Measurements from ENCODE around the gene C1QTNF6. TPM values are rescaled to one million over a fixed set of nuclear protein-coding genes. Genes with fewer than 3 reads are reported as not detected.

The C1QTNF6 gene
- total RNA-seq, 1 donor from 2014 or later = 6.0 TPM

- Histone ChIP-seq H3K27me3 (ENCODE audit: insufficient read depth, low read length) (peaks cover 10% of the 10 kb centered on the region), H3K4me2 (ENCODE audit: low read length) (no peak overlapping the region), H3K9me3 (ENCODE audit: insufficient read depth, low read depth, low read length) (no peaks in the 10 kb centered on the region), H3K9ac (ENCODE audit: low read length) (no peak overlapping the region), H2AFZ (ENCODE audit: low read depth, low read length) (no peak overlapping the region), H3K36me3 (ENCODE audit: insufficient read depth, low read length) (no peaks in the 10 kb centered on the region), H3K4me3 (ENCODE audit: insufficient read depth, low read depth, low read length) (no peak overlapping the region), H3K27ac (ENCODE audit: low read depth, low read length) (no peak overlapping the region), H4K20me1 (ENCODE audit: insufficient read depth, low read length) (no peaks in the 10 kb centered on the region), H3K79me2 (ENCODE audit: insufficient read depth, low read length) (no peaks in the 10 kb centered on the region), H3K4me1 (ENCODE audit: insufficient read depth, low read length) (no peaks in the 10 kb centered on the region)
- H3K36me3 Mint-ChIP-seq (ENCODE audit: low read depth, unreplicated experiment) = no peaks in the 10 kb centered on the region
- H3K27ac Mint-ChIP-seq (ENCODE audit: unreplicated experiment) = no peak overlapping the region
- H3K4me1 Mint-ChIP-seq (ENCODE audit: low read depth, unreplicated experiment) = peaks cover 2% of the 10 kb centered on the region
- no peak for TF ChIP-seq EZH2 (IDR thresholded peaks at IDR 0.05; ENCODE audit: insufficient read depth, low read length)
- no peak for TF ChIP-seq CTCF (IDR thresholded peaks at IDR 0.05; ENCODE audit: insufficient read depth, low read depth, low read length)
- no peak for DNase-seq (ENCODE audit: low read depth)
- H3K4me3 Mint-ChIP-seq (ENCODE audit: unreplicated experiment) = no peak overlapping the region
- no peaks in the 10 kb centered on the region for H3K9me3 Mint-ChIP-seq (ENCODE audit: unreplicated experiment)
- no peak for FAIRE-seq
- H3K27me3 Mint-ChIP-seq (ENCODE audit: low read depth, unreplicated experiment) = peaks cover 49% of the 10 kb centered on the region
Observed at GRCh38 chr22:37211075-37211865, 23.2 kb upstream of the C1QTNF6 start.

GRCh38 chr22:37210041-37210803 lies 22.2 kb upstream of the C1QTNF6 start:
- TF ChIP-seq CTCF (IDR thresholded peaks at IDR 0.05; ENCODE audit: insufficient read depth, low read depth, low read length) (no peak), EZH2 (IDR thresholded peaks at IDR 0.05; ENCODE audit: insufficient read depth, low read length) (no peak)
- no peak overlapping the region for H3K4me2 ChIP-seq (ENCODE audit: low read length)
- no peaks in the 10 kb centered on the region for H3K9me3 Mint-ChIP-seq (ENCODE audit: unreplicated experiment)
- DNase-seq (ENCODE audit: low read depth) (no peak), FAIRE-seq (no peak)
- H3K27ac ChIP-seq (ENCODE audit: low read depth, low read length) = no peak overlapping the region
- peaks cover 49% of the 10 kb centered on the region for H3K27me3 Mint-ChIP-seq (ENCODE audit: low read depth, unreplicated experiment)
- peaks cover 10% of the 10 kb centered on the region for H3K27me3 ChIP-seq (ENCODE audit: insufficient read depth, low read length)
- H2AFZ ChIP-seq (ENCODE audit: low read depth, low read length) = no peak overlapping the region
- H3K27ac Mint-ChIP-seq (ENCODE audit: unreplicated experiment) = no peak overlapping the region
- H3K4me1 Mint-ChIP-seq (ENCODE audit: low read depth, unreplicated experiment) = peaks cover 2% of the 10 kb centered on the region
- H3K36me3 ChIP-seq (ENCODE audit: insufficient read depth, low read length) = no peaks in the 10 kb centered on the region
- H3K79me2 ChIP-seq (ENCODE audit: insufficient read depth, low read length) = no peaks in the 10 kb centered on the region
- no peaks in the 10 kb centered on the region for H3K36me3 Mint-ChIP-seq (ENCODE audit: low read depth, unreplicated experiment)
- H3K9me3 ChIP-seq (ENCODE audit: insufficient read depth, low read depth, low read length) = no peaks in the 10 kb centered on the region
- no peak overlapping the region for H3K4me3 ChIP-seq (ENCODE audit: insufficient read depth, low read depth, low read length)
- H3K9ac ChIP-seq (ENCODE audit: low read length) = no peak overlapping the region
- no peak overlapping the region for H3K4me3 Mint-ChIP-seq (ENCODE audit: unreplicated experiment)
- no peaks in the 10 kb centered on the region for H3K4me1 ChIP-seq (ENCODE audit: insufficient read depth, low read length)
- no peaks in the 10 kb centered on the region for H4K20me1 ChIP-seq (ENCODE audit: insufficient read depth, low read length)

Data from astrocyte (in vitro differentiated cells and primary cell).